NCI-H774 (cell line): ENCODE measurements around the gene APCDD1L.

Experiments
- DNase-seq: peaks from one replicate; lab custom pipeline; 2025; lab: John Stamatoyannopoulos, UW

Gene APCDD1L

DNA sequence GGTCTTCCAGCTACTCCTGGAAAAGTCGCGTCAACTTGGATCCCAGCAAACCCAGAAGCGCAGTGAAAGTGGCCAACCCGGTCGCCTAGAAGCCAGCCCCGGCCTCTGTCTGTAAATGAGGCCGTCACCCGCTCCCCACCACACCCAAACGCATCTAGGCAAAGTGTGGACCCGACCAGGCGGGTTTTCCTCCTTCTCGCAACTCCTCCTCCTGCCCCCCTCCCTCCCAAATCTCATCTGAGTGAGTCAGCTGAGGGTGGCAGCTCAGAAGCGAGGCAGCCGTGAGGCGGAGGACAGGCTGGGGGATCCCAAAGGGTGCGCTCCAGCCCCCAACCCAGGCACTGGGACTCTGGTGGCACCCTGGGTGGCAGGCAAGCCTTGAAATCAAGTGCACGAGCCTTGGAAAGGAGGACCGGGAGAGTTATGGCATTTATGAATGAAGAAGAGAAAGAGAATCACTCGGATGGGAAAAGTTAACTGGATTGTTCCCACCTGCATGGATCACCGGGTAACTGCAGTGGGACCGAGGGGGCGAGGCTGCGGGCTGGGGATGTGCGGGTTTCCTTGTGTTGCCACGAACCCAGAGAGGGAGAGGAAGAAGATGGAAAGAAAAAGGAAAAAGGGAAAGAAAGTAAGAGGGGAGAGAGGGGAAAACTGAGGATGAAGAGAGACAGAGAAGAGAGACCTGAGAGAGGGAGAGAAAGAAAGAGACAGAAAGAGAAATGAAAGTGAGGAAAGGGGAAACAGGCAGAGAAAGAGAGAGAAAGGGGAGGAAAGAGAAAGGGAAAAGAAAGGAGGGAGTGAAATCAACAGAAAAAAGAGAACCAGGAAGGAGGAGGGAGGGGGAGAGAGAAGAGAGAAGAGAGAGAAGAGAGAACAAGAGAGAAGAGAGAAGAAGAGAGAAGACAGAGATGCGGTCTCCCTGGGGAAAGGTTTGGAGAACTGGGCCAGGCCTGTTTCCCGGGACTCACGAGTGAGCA, at the start of gene APCDD1L:
TSS of gene APCDD1L (minus strand) at position 167 of the 980 bp plus-strand sequence. CDS start 692 bp downstream, outside the sequence.
- DNase-seq = no peak

DNA sequence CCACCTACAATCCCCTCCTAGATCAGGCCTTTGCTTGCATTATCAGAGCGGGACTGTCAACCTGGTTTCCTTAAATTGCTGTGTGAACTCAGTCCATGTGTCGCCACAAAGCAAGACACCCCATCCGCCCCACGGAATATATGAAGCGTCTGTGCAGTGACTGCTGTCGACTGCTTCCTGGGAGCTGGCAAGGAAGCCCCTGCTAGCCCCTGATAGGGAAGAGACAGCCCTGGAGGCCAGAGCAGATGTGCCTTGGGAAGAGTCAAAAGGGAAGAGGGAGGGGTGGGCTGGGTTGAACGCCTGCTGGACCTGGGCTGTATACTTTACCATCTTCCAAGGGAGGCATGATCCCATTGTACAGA, 44.1 kb upstream of the APCDD1L start:
- DNase-seq = no peak

DNA sequence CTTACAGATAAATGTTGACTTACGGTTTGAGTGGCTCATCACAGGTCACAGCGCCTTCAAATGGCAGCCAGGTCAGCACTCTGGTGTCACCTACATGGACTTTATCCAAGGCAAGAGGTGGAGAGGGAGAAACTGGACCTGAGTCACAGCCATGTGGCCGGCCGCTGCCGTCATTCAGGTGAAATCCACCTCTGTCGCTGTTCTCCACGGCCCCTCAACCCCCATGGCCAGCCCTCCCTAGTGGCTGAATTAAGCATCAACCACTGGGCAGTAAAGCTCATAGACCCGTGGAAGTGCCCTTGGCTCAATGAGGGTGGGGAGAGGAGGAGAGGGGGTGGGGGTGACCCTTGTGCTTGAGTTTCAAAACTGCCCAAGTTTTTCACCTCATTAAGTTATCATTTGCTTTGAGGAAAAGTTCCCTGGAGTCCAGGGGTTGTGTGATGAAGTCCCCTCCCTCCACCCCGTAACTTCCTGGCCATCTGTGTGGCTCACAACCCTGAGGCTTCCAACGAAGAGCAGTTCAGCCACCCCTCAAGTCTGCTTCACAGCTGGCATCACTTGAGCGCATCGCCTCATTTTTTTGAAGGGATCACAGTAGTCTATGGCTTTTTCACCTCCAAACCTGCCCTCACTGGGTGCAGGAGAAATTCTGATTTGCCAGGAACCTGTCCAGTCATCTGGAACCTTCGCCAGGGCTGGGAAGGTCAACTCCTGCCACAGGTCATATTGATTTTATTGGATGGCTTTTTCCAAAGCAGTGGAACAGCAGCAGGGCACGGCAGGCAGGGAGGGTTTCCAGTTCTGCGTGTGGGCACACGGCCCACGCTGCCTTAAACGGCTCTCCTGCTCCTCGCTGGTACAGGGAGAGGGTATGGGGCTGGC, 43.5 kb upstream of the APCDD1L start:
- no peak for DNase-seq

DNA sequence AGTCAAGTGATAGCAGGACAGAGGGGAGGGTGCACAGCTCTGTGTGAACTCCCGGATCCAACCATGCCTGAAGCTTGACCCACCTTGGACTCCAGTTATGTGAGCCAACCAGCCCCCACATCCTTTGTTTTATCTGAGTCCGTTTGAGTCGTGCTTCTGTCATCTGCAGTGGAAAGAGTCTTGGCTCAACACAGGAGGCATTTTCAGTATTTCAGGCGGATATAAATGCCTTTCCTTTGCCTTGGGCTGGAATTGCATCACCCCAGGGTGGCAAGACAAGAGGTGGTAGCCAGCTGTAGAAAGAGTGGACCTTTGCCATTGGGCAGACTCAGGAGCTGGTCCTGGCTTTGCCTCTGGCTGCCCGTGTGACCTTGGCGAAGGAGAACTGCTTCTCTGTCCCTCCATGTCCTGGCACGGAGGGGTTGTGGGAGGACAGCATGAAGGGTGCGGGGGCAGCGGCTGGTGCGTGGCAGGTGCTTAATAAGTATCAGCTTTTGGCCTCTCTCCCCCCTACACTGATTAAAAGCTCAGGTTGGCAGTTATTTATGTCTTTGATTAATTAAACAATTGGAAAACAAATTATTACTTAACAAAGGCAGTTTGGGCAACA, 42.6 kb upstream of the APCDD1L start:
- no peak for DNase-seq

DNA sequence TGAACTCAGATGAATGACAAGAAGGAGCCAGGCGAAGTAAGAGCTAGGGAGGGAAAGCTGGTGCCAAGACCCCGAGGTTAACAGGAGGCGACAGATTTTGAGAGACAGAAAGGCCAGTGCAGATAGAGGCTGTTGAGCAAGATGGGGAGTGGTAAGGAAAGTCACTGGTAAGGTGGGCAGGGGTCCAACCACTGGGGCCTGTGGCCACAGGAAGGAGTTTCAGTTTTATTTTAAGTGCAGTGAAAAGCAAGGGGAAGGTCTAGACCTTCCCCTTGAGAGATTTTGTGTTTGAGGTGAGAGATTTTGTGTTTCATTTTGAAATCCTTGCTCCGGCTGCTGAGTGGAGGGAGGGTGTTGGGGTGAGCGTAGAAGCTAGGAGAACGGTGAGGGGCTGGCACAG, 41.8 kb upstream of the APCDD1L start:
- DNase-seq = no peak

DNA sequence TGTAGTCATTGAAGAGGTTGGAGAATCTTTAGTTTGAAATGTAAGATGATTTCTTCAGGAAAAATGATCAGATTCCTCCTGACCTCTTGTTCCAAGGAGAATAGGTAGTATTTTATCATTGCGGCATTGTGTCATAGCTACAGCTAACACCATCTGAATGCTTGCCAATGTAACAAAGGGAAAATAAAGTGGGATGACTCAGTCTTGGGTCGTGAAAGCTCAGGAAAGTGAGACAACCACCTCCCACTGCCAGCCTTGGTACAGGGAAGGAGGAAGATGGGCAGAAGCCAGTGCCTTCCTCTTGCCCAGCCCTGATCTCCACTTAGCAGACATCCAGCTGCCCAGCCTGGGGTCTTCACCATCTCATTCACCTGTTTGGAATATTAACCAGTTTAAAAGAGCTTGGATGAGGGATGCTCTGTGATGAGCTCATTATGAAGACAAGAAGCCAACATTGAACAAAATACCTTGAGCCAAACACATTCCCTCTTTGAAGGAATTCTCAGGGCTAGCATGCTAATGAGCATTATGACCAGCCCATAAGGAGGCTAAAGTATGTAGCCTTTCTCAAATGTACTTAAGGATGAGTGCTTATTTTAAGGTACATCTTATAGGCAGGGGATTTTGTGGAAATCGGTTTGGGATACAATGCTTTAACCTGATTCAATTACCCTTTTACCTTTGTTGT, 40.0 kb upstream of the APCDD1L start:
- DNase-seq = no peak

DNA sequence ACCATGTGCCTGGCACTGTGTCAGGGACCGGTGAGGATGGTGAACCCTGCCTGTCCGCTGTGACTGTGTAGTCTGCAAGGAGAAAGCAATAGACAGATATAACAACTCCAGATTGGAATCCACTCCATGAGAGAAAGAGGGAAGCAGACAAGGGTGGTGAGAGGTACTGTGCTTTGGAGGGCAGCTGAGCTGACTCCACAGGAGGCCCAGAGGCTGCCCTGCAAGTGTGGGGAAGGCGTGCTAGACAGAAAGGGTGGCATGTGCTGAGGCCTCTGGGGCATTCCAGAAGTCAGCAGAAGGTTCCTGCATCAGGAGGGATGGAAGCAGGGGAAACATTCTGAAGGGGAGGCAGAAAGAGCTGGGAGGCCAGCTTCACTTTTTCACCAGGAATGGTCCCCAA, 39.3 kb upstream of the APCDD1L start:
- no peak for DNase-seq

DNA sequence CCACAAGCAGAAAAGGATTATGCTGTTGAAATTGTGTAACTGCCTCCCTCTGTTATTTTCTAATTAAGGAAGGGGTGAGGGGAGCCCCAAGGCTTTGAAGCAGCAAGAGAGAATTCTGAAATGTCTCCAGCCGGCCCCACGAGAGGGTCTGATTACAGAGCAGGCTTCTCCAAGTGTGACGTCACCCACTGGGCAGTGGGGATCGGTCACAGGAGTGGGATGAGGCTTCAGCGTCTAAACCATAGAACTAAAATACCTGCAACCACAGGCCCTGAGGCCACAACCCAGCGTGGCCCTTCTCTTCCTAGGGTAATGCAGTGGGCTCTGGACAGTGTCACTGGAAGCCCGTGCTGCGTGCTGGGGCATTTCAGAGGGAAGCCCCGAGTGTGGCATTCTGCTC, 38.6 kb upstream of the APCDD1L start:
- DNase-seq = no peak

DNA sequence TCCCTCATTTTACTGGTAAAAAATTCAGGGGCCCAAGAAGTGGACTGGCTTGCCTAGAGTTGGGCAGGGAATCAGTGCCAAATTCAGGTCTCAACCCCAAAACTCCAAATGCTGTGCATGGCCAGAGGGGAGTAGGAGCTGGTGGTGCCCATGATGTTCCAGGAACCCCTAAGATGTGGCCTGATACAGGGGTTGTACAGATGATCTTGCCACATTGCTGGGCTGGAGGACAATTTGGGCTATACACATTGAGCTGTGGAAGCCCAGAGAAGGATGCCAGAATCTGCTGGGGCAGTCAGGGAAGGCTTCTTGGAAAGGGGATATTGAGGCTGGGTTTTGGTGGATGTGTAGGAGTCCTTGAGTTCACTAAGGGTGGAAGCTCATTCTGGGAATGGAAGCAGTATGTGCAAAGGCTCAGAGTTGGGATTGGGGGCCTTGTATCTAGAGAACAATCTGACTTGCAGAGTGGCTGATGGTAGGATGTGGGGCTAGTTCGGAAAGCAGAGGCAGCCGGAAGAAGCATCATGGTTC, 38.0 kb upstream of the APCDD1L start:
- no peak for DNase-seq

DNA sequence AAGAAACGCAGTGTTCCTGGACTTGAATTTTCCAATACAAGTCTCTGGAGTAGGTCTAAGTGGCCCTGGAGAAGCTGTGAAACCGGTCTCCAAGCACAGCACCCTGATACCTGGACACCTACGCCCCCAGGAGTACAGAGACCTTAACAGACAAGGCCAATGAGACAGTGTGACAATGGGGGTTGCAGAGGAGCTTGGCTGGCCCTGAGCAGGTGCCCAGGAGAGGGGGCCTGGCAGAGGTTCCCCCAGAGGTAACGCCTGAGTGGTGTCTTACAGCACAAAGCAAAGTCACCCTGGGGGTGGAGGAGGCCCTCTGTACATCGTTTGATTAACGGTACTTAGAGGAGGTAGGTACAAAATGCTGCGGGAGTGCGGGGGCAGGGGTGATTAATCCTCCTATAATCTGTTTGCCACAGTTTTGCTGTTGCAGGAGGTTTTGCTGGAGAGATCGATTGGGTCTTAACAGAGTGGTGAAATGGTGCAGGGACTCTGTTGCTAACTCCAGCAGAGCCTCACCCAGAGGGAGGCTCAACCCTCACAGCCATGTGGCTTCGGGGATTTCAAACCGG, 37.3 kb upstream of the APCDD1L start:
- no peak for DNase-seq

DNA sequence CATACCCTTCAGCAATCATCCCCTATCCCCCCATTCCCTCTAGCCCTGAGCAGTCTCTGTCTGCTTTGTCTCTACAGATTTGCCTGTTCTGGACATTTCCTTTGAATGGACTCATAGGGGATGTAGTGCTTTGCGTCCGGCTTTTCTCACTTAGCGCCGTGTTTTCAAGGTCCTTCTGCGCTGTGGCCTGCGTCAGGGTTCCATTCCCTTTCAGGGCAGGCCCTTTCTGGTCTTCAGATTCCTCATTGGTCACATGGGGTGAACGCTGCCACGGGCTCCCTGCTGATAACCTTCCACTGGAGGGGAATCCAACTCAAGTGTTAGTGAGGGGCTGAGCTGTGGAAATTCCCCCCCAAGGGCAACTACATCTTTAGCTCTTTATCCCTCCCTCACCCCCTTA, 36.4 kb upstream of the APCDD1L start:
- DNase-seq = no peak

DNA sequence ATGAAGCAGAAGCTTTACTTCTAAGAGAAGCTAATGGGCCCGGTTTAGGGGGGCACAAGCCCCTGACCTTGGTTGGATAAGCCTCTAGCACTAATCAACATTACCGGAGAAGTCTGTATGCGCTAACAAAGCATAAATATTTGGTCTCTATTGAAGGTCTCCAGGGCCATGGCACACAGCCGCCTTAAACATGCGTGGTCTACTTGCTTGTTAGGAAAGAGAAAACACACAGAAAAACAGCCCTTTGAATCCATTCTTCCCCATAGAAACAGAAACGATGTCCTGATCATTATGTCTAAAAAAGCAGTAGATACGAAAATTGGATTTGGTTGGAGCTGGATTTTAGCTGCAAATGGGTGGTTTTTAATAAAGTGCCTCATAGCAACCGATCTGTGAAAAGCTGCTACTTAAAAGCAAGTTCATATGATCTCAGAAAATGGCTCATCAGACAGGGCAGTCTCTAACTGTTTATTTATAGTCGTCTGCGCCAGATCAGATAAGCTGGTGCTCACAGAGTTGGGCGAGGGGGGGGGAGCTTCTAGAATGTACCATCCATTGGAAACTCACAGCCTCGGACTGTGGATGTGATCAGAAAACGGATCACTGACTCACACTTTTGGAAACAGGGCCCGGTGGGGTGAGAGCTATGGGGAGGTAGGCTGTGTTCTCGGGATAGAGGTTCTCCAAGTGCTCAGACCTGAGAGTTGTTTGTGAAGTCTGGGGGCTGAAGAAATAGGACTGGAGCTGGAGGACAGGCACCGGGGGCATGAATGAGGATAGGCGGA, 35.3 kb upstream of the APCDD1L start:
- DNase-seq = no peak

DNA sequence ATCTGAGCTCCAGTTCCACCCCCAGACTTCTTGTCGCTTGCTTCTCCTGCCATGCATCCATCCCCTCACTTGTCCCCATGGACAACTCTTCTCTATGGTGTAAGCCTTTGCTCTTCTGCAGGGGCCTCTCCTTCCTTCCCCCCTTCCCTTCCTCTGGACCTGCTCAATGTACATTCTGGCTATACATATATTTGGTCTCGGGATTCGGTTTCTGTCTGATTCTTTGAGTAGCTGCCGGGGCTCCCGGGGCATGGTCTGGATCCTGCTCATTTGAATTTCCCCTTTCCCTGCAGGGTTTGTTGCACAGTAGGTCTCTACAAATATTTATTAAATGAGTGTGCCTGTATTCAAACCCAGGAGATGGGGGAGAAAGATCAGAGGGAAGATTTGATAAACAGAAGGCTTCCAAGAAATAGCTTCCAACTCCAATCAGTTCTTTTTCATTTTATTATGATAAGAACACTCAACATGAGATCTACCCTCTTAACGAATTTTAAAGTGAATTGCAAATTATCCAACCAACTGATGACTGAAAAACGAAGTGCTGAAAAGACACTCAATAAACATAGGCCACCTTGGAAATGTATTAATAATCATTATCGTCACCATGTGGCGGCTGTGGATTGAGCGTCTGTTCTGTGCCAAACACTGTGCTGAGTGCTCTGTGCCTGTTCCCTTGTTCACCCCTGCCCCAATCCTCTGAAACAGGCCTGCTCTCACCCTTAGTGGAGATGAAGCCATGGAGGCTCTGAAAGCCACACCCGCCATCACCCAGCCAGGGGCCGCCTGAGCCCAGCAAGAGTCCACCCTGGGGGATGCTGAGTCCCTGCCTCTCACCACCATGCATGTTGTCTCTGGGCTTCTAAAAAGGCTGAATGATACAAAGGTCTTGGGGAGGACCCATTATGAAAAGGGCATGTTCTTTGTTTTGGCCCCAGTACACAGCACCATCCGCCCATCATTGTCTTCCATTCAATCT, 34.3 kb upstream of the APCDD1L start:
- no peak for DNase-seq

DNA sequence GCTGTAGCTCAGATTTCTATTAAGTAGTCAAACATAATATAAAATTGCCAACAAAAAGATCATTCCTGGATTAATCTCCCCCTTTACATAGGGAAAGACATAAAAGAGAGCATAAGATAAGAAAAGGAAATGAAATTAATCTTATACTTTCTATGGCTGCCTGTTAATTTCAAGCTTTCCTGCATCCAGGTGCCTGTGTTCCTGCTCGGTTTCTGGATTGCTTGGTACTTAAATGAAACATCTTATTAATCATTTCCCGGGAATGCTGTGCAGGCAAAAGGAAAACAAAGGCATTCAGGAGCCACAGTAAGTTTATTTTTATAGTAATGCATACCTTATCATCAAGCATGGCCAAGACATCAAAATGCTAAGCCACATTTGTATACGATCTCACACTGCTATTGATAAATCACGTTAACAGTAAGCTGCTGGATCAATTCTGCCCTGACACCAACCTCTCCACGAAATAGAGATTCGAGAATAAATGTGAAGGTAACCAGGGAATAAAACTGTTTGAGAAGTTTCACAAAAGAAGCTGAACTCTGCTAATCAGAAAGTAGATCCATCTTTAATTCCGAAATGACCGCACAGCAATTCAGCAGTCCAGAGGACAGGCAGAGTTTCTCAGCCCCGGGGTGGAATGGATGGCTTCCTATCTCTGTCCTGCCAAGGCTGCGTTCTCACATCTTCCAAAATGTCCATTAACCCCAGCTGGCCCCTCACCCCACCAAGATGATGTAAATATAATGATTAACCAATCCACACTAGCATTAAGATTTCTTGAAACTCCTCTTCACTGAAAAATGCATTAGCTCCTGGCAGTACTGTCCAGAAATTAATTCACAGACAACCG, 32.6 kb upstream of the APCDD1L start:
- DNase-seq = no peak

DNA sequence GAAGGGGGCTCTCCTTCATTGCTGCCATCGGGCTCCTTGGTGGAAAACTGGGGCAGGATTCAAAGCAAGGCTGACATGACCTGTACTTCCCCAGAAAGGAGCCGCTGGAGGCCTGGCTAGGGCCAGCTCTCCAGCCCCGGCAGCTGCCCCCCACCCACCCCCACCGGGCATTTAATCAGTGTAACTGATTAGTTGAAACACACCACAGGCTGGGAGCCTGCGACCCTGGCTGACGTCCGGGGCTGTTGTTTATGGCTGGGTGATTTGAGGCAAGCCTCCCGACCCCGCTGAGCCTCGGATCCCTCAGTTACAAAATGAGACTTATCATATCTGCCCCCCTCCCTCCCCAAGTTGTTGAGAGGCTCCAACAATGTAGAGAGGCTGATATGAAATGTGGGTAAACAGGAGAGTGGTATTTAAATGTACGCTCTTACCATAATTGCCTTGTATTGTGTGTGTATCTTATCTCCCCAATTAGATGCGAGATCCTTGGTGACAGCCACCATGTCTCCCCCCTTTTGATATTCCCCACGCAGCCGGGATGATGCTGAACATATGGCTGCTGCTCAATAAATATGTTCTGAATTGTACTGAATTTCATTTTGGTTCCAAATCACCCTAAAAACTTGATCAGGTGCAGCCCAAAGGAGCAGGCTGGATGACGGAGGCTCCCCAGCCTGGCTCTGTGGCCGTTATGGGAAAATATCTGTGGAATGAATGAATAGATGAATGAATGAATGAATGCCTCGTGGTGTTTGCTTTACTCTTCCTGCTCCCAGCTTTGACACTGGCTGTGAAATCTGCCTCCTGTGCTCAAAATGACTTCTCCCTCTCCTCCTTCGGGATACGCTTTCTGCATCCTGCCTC, 31.8 kb upstream of the APCDD1L start:
- DNase-seq = no peak

DNA sequence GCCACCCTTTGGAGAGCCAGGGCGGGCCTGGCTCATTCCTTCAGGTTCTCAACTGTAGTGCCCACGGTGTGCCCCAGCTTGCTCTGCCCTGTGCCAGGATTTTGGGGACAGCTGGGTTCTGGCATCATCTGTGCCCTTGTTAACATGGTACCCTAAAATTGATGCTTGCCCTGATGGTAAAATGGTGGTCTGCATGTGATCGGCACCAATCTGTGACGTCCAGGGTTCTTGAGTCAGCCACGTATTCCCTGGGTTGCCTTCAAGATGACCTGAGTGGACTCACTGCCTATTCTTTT, 31.2 kb upstream of the APCDD1L start:
- DNase-seq = no peak

DNA sequence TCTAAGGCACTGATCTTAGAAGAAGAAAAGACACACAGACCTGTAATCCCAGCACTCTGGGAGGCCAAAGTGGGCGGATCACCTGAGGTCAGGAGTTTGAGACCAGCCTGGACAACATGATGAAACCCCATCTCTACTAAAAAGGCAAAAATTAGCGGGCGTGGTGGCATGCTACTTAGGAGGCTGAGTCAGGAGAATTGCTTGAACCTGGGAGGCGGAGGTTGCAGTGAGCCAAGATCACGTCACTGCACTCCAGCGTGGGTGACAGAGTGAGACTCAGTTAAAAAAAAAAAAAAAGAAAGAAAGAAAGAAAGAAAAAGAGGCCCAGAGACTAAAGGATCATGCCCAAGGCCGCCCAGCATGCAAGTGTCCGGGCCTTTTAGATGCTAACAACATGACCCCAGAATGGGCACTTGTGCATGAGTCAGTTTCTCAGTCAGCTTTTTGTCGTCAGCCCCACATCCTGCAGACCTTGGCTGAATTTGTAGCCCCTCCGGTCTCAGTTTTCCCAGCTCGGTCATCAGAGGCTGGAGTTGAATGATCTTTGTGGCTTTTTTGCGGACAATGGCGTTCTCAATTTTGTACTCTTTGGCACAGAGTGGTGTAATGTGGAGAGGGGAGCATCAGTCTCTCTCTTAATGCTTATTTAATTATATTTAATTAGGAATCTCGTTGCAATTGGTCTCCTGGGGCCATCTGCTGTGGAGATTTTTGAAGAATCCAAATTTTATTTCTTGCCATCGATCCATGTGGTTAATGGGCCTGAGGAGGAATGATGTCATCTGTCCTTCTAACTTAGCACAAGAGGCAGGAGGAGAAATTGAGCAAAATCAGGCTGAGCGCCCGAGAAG, 30.6 kb upstream of the APCDD1L start:
- DNase-seq = no peak
